OCI-LY1 (cell line): Measurements from ENCODE around the gene TMC5.
A peak's percentile ranks its signal among the peaks of the same experiment; 100 is the strongest.

Experiments
- H2AFZ ChIP-seq: fragments of 200-600 bp; sonication (generic), shearing (Covaris generic); 2 replicates; pipeline ENCODE4 v1.6.0; 2014; ENCODE audit warnings: antibody characterized with exemption, mild to moderate bottlenecking, low read length
- H3F3A ChIP-seq: fragments of 200-600 bp; sonication (generic), shearing (Covaris generic); 2 replicates; pipeline ENCODE4 v1.6.0; 2014; ENCODE audit warnings: mild to moderate bottlenecking, antibody characterized with exemption, low read length, moderate library complexity; ENCODE audit not compliant: insufficient read depth
- H3K27ac ChIP-seq: fragments of 200-600 bp; sonication (generic); 2 replicates; pipeline ENCODE4 v1.5.1; 2014; ENCODE audit warnings: low read length, mixed run types, mild to moderate bottlenecking, low read depth; ENCODE audit not compliant: poor library complexity, severe bottlenecking
- H3K27me3 ChIP-seq: fragments of 200-600 bp; sonication (generic); 2 replicates; pipeline ENCODE4 v1.6.0; 2014; ENCODE audit warnings: antibody characterized with exemption, mild to moderate bottlenecking, low read length, moderate library complexity; ENCODE audit not compliant: insufficient read depth
- H3K36me3 ChIP-seq: fragments of 200-600 bp; sonication (generic); 2 replicates; pipeline ENCODE4 v1.6.1; 2014; ENCODE audit warnings: mild to moderate bottlenecking, antibody characterized with exemption, low read length, moderate library complexity, mixed read lengths; ENCODE audit not compliant: insufficient read depth
- H3K4me1 ChIP-seq: fragments of 200-600 bp; sonication (generic); 2 replicates; pipeline ENCODE4 v1.5.1; 2014; ENCODE audit warnings: mild to moderate bottlenecking, low read length, moderate library complexity; ENCODE audit not compliant: insufficient read depth, severe bottlenecking
- H3K4me2 ChIP-seq: fragments of 200-600 bp; sonication (generic), shearing (Covaris generic); 2 replicates; pipeline ENCODE4 v1.6.1; 2014; ENCODE audit warnings: low read length
- H3K4me3 ChIP-seq: fragments of 200-600 bp; sonication (generic); 2 replicates; pipeline ENCODE4 v1.5.1; 2014; ENCODE audit warnings: low read length, low read depth, mild to moderate bottlenecking, mixed read lengths; ENCODE audit not compliant: poor library complexity, severe bottlenecking
- H3K79me2 ChIP-seq: fragments of 200-600 bp; shearing (Covaris generic); 2 replicates; pipeline ENCODE4 v1.6.1; 2016; ENCODE audit warnings: mixed run types, low read length, mixed read lengths; ENCODE audit not compliant: insufficient read depth
- H3K9ac ChIP-seq: fragments of 200-600 bp; sonication (generic), shearing (Covaris generic); 2 replicates; pipeline ENCODE4 v1.6.1; 2014; ENCODE audit warnings: mild to moderate bottlenecking, low read length, mixed read lengths
- H3K9me2 ChIP-seq: fragments of 200-600 bp; sonication (generic), shearing (Covaris generic); 2 replicates; pipeline ENCODE4 v1.6.1; 2014; ENCODE audit warnings: low read depth, mild to moderate bottlenecking, low read length, mixed read lengths
- H3K9me3 ChIP-seq: fragments of 200-600 bp; shearing (Covaris generic); 2 replicates; pipeline ENCODE4 v1.6.1; 2014; ENCODE audit warnings: low read length, mixed read lengths
- H4K20me1 ChIP-seq: fragments of 200-600 bp; sonication (generic), shearing (Covaris generic); 2 replicates; pipeline ENCODE4 v1.6.0; 2016; ENCODE audit warnings: mild to moderate bottlenecking, low read length; ENCODE audit not compliant: insufficient read depth
- CTCF ChIP-seq: fragments of 200-600 bp; sonication (generic), shearing (Covaris generic); IDR thresholded peaks from 2 replicates; pipeline ENCODE4 v1.5.1; 2017; ENCODE audit warnings: mild to moderate bottlenecking, antibody characterized with exemption, low read length, moderate library complexity, mixed read lengths
- EZH2 ChIP-seq: fragments of 200-600 bp; sonication (generic), shearing (Covaris generic); IDR thresholded peaks from 2 replicates; pipeline ENCODE4 v1.8.0; 2017; ENCODE audit warnings: borderline replicate concordance, mixed run types, mild to moderate bottlenecking, antibody characterized with exemption, low read length, moderate library complexity, mixed read lengths

Gene TMC5

DNA sequence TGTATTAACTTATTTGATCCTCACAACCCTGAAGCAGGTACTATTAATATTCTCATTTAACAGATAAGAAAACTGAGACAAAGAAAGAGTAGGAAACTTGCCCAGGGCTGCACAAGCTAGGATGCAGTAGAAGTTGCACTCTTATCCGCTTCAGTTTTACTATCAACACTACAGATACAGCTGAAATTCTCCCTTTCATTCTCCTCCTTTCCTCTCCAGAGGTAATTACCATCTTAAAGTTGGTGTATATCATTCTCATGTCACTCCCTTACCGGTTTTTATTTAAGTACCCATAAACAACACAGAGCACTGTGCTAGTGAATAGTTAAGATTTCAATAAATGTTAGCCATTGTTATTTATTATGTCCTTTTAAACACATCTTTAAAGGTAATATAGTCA lies 100.7 kb downstream of the TMC5 start:
- no peak overlapping the region for H3K4me3 ChIP-seq
- TF ChIP-seq CTCF (no peak), EZH2 (no peak)
- no peaks in the 10 kb centered on the region for H3K9me3 ChIP-seq
- no peak overlapping the region for H2AFZ ChIP-seq
- no peaks in the 10 kb centered on the region for H3K27me3 ChIP-seq
- peaks cover 14% of the 10 kb centered on the region for H3K79me2 ChIP-seq
- H3K27ac ChIP-seq: no peak overlapping the region
- no peak overlapping the region for H3K9ac ChIP-seq
- H3F3A ChIP-seq: 0 out of 2 replicates have a peak, but pooled peaks cover 4% of the 10 kb centered on the region
- no peaks in the 10 kb centered on the region for H4K20me1 ChIP-seq
- H3K4me2 ChIP-seq: no peak overlapping the region
- H3K36me3 ChIP-seq: peaks cover 42% of the 10 kb centered on the region
- H3K9me2 ChIP-seq: no peaks in the 10 kb centered on the region
- H3K4me1 ChIP-seq: peaks cover 40% of the 10 kb centered on the region

DNA sequence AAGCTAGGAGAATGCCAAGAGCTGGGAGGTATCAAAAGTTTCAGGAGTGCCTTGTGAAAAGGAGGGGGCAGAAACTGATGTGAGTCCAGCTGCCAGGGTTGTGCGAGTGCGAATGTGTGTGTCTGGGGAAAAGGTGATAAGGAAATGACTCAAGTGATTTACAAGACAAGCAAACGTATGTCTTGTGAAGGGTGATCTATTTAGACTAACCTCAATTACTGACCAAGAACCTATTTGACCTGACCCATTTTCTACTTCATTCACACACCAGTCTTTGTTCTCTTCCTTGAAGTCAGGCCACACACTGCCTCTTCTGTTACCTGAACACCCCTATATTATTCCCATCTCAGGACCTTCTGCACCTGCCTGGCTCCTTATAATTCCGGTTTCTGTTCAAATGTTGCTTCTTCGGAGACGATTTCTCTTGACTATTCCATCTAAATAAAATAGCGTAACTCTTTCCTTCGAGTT lies 103.2 kb downstream of the TMC5 start:
- peak overlapping the region; percentile 80 for H3K9ac ChIP-seq
- H3K36me3 ChIP-seq: peaks cover 18% of the 10 kb centered on the region; the same call in 1 of the 2 replicates
- H3F3A ChIP-seq: 0 out of 2 replicates have a peak, but pooled peaks cover 4% of the 10 kb centered on the region
- TF ChIP-seq EZH2 (no peak), CTCF (no peak)
- H3K4me3 ChIP-seq: peak overlapping the region; percentile 86
- H3K9me3 ChIP-seq: no peaks in the 10 kb centered on the region
- no peak overlapping the region for H2AFZ ChIP-seq
- no peaks in the 10 kb centered on the region for H3K9me2 ChIP-seq
- H3K4me1 ChIP-seq: peaks cover 52% of the 10 kb centered on the region
- no peaks in the 10 kb centered on the region for H4K20me1 ChIP-seq
- peaks cover 33% of the 10 kb centered on the region for H3K79me2 ChIP-seq
- H3K4me2 ChIP-seq: peak overlapping the region; percentile 91
- no peaks in the 10 kb centered on the region for H3K27me3 ChIP-seq
- peak overlapping the region; percentile 37 for H3K27ac ChIP-seq

- Histone ChIP-seq H3K9ac (peak within 1 kb of the TSS; percentile 80), H3K4me1 (peaks cover 57% of the 10 kb centered on the region), H3F3A (0 out of 2 replicates have a peak, but pooled peaks cover 4% of the 10 kb centered on the region), H3K27me3 (no peaks in the 10 kb centered on the region), H3K4me2 (peak within 1 kb of the TSS; percentile 91), H4K20me1 (no peaks in the 10 kb centered on the region), H3K9me2 (no peaks in the 10 kb centered on the region), H2AFZ (peak within 1 kb of the TSS; percentile 29; the same call in 1 of the 2 replicates), H3K36me3 (peaks cover 10% of the 10 kb centered on the region; the same call in 1 of the 2 replicates), H3K79me2 (peaks cover 40% of the 10 kb centered on the region), H3K9me3 (no peaks in the 10 kb centered on the region), H3K4me3 (peak within 1 kb of the TSS; percentile 86), H3K27ac (peak within 1 kb of the TSS; percentile 69)
- no peak for TF ChIP-seq EZH2
- TF ChIP-seq CTCF: peak; percentile 43
Measured at GRCh38 chr16:19521471-19522396, 104.1 kb downstream of the TMC5 start, which contains the start of gene GDE1. TSS of gene GDE1 (minus strand) at chr16:19522098. CDS start at chr16:19521964, 134 bp downstream.
